Central memory CD8-positive, alpha-beta T cell (primary cell): Measurements from ENCODE around the gene SMARCAL1.

Experiments used
- ATAC-seq: fragments of 150-1000 bp; cut with Tn5 transposase; replicated peaks from 2 replicates; pipeline ENCODE4 v1.10.0; 2022; ENCODE audit warnings: mild to moderate bottlenecking, moderate FRiP score, moderate number of reproducible peaks; ENCODE audit not compliant: poor library complexity, severe bottlenecking; ENCODE audit errors: extremely low read depth
- DNase-seq, 2 donors: peaks; one replicate each; pipeline ENCODE4 v3.0.0; 2021; ENCODE audit warnings: low spot score in 2 of 2
- H3K27ac Mint-ChIP-seq: one replicate; pipeline ENCODE4 v1.8.0; 2022; ENCODE audit warnings: low read depth, mild to moderate bottlenecking, moderate library complexity, mixed read lengths
- H3K27me3 Mint-ChIP-seq: one replicate; pipeline ENCODE4 v1.8.0; 2022; ENCODE audit warnings: mixed read lengths
- H3K36me3 Mint-ChIP-seq: one replicate; pipeline ENCODE4 v1.8.0; 2022; ENCODE audit warnings: mild to moderate bottlenecking, moderate library complexity, mixed read lengths; ENCODE audit not compliant: insufficient read depth
- H3K4me1 Mint-ChIP-seq: one replicate; pipeline ENCODE4 v1.8.0; 2022; ENCODE audit warnings: mixed read lengths
- H3K4me3 Mint-ChIP-seq: one replicate; pipeline ENCODE4 v1.8.0; 2022; ENCODE audit warnings: mild to moderate bottlenecking, moderate library complexity, mixed read lengths
- H3K9me3 Mint-ChIP-seq: one replicate; pipeline ENCODE4 v1.8.0; 2022; ENCODE audit warnings: mixed read lengths

SMARCAL1 gene

DNA sequence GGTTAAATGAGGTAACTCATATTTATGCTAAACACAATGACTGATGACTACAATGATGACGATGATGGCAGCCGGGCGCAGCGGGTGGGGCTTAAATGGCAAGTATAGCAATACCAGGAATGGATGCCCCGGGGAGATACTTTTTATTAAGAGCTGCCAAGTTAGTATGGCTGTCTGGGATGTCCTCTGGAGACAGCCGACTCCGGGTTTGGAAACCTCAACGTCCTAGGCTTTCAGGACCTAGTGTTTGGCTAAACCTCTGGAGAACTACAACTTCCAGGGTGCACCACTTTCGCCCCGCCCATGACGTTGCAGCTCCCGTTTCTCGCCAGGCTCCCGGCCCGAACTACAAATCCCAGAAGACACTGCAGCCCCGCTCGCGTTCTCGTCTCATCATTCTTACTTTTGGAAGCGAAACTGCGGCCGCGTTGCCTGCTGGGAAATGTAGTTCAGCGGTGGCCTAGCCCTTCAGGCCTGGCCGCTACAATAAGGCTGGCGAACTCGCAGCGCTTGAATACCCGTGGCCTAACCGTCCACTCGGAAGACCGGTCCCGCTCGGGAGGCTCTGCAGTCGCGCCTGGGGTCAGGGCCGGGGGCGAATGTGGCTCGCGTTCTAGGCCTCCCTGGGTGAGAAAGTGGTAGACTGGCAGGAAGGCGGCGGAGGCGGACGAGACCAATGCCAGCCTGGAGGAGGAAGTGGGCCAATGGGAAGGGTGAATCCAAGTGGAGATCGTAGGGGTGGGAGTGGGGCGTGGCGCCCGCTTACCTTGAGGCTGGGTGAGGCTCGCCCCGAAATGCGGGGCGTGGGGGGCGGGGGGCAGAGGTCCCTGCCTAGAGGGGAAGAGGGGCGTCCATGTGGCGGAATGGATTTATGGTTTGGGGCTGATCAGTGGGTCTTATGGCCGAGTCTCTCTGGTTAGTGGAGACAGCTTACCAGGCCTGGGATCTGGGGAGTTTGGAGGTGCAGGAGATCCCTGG lies at the start of gene SMARCAL1:
TSS of gene SMARCAL1 (plus strand) at position 463 of the 978 bp plus-strand sequence. CDS start 2,221 bp downstream, outside the sequence.
- peaks cover 25% of the 10 kb centered on the region for H3K4me1 Mint-ChIP-seq
- peak within 1 kb of the TSS; percentile 99 for H3K4me3 Mint-ChIP-seq
- H3K27me3 Mint-ChIP-seq, result peaks cover 6% of the 10 kb centered on the region
- ATAC-seq (peak; percentile 92), DNase-seq (peak; percentile 96 to 98)
- H3K27ac Mint-ChIP-seq, result peak within 1 kb of the TSS; percentile 98
- peaks cover 8% of the 10 kb centered on the region for H3K36me3 Mint-ChIP-seq
- H3K9me3 Mint-ChIP-seq, result no peaks in the 10 kb centered on the region

- Mint-ChIP-seq H3K27me3 (peaks cover 55% of the 10 kb centered on the region), H3K4me1 (peaks cover 44% of the 10 kb centered on the region), H3K27ac (no peak overlapping the region), H3K4me3 (no peak overlapping the region), H3K9me3 (no peaks in the 10 kb centered on the region), H3K36me3 (peaks cover 2% of the 10 kb centered on the region)
- DNase-seq (no peak), ATAC-seq (no peak)
Measured at GRCh38 chr2:216362730-216363129, 49.6 kb upstream of the SMARCAL1 start.

DNA sequence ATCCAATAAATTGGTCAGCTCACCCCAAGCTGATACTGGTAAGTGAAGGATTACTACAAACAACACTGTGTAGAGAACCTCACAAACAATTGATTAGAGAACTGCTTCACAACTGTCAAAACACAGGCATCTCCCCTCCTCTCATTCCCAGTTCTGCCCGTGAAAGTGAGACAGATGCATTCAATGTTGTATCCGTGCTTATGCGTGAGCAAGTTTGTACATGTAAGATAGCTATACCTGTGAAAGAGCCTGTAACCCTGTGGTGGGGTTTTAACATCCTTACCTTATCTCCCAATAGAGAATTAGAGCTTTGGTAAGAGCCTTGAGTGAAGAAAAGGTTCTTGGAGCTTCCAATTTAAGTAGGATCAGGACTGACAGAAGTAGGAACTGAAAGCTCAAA lies 49.1 kb upstream of the SMARCAL1 start:
- Mint-ChIP-seq H3K36me3 (peaks cover 2% of the 10 kb centered on the region), H3K4me1 (peaks cover 44% of the 10 kb centered on the region)

GRCh38 chr2:216365518-216365917 lies 46.8 kb upstream of the SMARCAL1 start:
- H3K36me3 Mint-ChIP-seq, result peaks cover 2% of the 10 kb centered on the region
- H3K27me3 Mint-ChIP-seq, result peaks cover 72% of the 10 kb centered on the region
- no peaks in the 10 kb centered on the region for H3K9me3 Mint-ChIP-seq

More for the DNA sequence above, 49.1 kb upstream of the SMARCAL1 start:
- H3K27me3 Mint-ChIP-seq, result peaks cover 60% of the 10 kb centered on the region
- no peak overlapping the region for H3K4me3 Mint-ChIP-seq
- DNase-seq (no peak), ATAC-seq (no peak)
- no peak overlapping the region for H3K27ac Mint-ChIP-seq
- no peaks in the 10 kb centered on the region for H3K9me3 Mint-ChIP-seq

DNA sequence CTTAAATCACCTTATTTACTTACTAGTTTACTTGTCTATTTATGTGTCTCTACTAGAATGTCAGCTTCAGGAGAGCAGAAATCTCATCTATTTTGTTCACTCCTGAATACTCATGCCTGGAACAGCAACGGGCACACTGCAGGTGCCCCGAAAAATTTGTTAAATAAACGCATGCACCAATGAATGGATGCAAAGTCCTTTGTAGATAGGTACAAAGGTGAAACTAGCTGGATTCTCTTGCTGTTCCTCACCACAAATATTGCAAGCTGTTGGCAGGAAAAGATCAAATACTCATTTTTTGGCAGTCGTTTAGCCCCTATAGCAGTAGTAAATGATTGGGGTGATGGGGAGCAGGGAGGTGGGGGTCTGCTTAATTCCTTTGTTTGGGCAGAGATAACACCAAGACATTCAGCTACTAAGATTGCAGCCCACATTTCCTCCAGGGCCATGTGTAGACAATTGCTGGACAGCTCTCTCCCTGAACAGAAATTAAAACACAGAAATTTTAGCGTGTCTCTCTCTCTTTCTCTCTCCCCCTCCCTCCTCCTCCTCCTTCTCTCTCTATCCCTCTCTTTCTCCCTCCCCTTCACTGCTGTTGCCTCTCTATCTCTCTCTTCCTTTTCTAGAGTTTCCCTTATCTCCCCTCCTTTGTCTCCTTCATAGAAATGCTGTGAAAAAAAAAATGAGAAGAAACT lies 45.4 kb upstream of the SMARCAL1 start:
- H3K4me3 Mint-ChIP-seq, result no peak overlapping the region
- H3K27me3 Mint-ChIP-seq, result peaks cover 84% of the 10 kb centered on the region
- no peak for ATAC-seq
- H3K4me1 Mint-ChIP-seq, result peaks cover 24% of the 10 kb centered on the region
- H3K36me3 Mint-ChIP-seq, result peaks cover 2% of the 10 kb centered on the region
- no peak for DNase-seq
- H3K9me3 Mint-ChIP-seq, result no peaks in the 10 kb centered on the region
- no peak overlapping the region for H3K27ac Mint-ChIP-seq

More at GRCh38 chr2:216365518-216365917, 46.8 kb upstream of the SMARCAL1 start:
- no peak for DNase-seq
- no peak overlapping the region for H3K4me3 Mint-ChIP-seq
- ATAC-seq, result no peak
- H3K27ac Mint-ChIP-seq, result no peak overlapping the region
- peaks cover 30% of the 10 kb centered on the region for H3K4me1 Mint-ChIP-seq

GRCh38 chr2:216369821-216370220 lies 42.5 kb upstream of the SMARCAL1 start:
- ATAC-seq (no peak), DNase-seq (no peak)
- Mint-ChIP-seq H3K36me3 (peaks cover 8% of the 10 kb centered on the region), H3K4me1 (peaks cover 21% of the 10 kb centered on the region), H3K27ac (no peak overlapping the region), H3K9me3 (no peaks in the 10 kb centered on the region), H3K4me3 (no peak overlapping the region), H3K27me3 (peaks cover 96% of the 10 kb centered on the region)

DNA sequence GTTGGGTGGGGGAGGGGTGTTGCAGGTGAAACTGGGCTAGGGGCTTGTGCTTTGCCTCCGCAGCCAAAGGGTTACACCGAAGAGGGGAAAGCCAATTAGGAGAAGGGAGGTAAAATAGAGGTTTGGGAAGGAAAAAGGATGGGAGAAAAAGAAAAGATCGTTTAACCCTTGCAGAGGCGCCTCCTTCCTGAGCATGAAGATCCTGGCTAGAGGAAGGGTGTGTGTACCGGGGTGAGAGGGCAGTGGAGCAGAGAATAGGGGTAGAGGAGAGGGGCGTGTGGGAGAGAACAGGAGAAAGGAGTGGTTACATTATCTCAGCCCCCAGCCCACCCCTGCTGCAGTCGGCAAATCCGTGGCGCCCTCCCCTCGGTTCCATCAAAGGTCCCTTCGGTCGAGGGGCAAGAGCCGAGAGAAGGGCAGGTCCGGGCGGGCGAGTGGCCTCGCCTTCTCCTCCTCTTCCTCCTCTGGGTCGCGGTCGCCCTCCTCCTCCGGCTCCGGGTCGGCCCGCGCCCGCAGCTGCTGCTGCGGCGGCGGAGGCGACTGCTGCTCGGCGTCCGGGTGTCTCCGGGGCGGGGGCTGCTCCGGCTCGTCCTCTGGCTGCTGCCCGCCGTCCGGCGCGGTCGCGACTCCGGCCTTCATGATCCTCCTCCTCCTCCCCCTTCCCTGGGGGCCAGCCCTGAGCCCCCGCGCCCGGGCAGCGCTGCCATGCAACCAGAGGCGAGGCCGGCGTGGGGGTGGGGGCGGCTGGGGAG lies 41.1 kb upstream of the SMARCAL1 start:
- Mint-ChIP-seq H3K4me3 (peak overlapping the region; percentile 67), H3K27me3 (peaks cover 97% of the 10 kb centered on the region), H3K36me3 (peaks cover 8% of the 10 kb centered on the region), H3K27ac (no peak overlapping the region), H3K4me1 (peaks cover 21% of the 10 kb centered on the region), H3K9me3 (no peaks in the 10 kb centered on the region)
- ATAC-seq (no peak), DNase-seq (no peak)

DNA sequence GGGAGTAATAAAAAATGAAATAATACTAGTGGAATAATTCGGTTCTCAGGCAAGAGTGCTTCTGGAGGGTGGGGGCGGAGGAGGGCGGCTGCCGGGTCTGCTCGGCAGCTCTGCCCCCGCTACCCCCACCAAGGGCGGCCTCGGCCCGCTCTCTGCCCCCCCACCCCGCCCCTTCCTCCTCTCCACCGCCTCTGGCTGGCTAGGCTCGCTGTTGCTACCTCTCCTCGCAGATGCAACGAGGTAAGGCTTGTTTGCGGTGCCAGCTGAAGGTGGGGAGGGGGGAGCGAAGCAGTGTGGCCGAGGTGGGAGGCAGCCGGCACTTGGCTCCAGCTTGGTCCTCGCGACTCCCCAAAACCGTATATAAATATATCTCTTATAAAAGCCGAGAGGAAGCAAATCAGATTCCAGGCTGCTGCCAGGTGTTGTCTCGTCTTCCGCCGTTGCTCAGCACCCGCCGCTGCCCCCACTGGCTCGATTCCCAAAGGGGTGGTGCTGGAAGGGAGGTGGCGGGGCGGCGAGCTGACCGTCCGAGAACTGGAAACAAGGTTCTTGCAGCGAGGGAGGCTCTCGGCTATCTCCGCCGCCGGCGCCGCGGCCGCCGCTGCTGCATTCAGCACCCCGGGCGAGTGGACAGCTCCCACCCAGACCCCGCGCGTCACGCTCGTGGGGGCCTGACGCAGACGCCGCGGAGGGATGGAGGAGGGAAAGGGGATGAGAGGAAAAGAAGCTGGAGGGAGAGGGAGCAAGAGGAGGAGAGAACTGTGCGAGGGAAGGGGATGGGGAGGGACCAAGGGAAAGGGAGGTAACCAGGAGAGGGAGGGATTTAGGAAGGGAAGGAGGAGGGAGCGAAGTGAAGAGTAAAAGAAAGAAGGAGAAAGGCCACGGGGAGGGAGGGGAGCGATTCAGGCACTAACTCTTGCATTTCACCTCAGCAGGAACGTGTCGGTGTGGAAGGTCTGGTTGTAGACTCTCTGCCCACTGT lies 40.3 kb upstream of the SMARCAL1 start, which contains the start of gene MARCHF4:
TSS of gene MARCHF4 (minus strand) at position 763 of the 982 bp plus-strand sequence. CDS start 2,223 bp downstream, outside the sequence.
- DNase-seq (peak; percentile 47 to 66), ATAC-seq (peak; percentile 83)
- peaks cover 20% of the 10 kb centered on the region for H3K4me1 Mint-ChIP-seq
- H3K36me3 Mint-ChIP-seq, result peaks cover 8% of the 10 kb centered on the region
- peak within 1 kb of the TSS; percentile 24 for H3K27ac Mint-ChIP-seq
- peaks cover 88% of the 10 kb centered on the region for H3K27me3 Mint-ChIP-seq
- no peaks in the 10 kb centered on the region for H3K9me3 Mint-ChIP-seq
- H3K4me3 Mint-ChIP-seq, result peak within 1 kb of the TSS; percentile 46

- no peaks in the 10 kb centered on the region for H3K9me3 Mint-ChIP-seq
- no peak for ATAC-seq
- no peak for DNase-seq
- peaks cover 80% of the 10 kb centered on the region for H3K27me3 Mint-ChIP-seq
- peak overlapping the region; percentile 46 for H3K4me3 Mint-ChIP-seq
- H3K4me1 Mint-ChIP-seq, result peaks cover 15% of the 10 kb centered on the region
- peaks cover 6% of the 10 kb centered on the region for H3K36me3 Mint-ChIP-seq
- peak overlapping the region; percentile 24 for H3K27ac Mint-ChIP-seq
Measured at GRCh38 chr2:216372761-216373291, 39.5 kb upstream of the SMARCAL1 start.

GRCh38 chr2:216373896-216374295 lies 38.4 kb upstream of the SMARCAL1 start:
- Mint-ChIP-seq H3K4me3 (no peak overlapping the region), H3K27me3 (peaks cover 69% of the 10 kb centered on the region), H3K4me1 (peaks cover 15% of the 10 kb centered on the region), H3K36me3 (peaks cover 6% of the 10 kb centered on the region), H3K9me3 (no peaks in the 10 kb centered on the region), H3K27ac (no peak overlapping the region)
- DNase-seq, result no peak
- no peak for ATAC-seq

DNA sequence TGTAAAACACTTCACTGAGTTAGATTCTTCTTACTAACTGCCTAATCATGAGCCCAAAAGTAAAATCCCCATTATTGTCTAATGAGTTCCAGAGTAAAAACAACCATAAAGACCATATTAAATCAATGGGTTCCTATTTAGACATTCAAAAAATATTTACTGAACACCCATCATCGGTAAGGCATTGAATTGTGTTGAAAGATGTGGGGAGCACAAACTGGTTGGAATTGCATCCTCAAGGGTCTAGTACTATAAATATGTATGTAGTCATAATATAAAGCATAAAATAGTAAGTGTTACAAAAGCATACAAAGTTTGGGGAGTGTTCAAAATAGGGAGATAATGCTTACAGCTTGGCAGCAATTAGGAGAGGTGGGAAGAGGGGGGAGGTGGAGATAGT lies 37.0 kb upstream of the SMARCAL1 start:
- Mint-ChIP-seq H3K27ac (no peak overlapping the region), H3K27me3 (peaks cover 65% of the 10 kb centered on the region)

More for the DNA sequence above, 37.0 kb upstream of the SMARCAL1 start:
- Mint-ChIP-seq H3K9me3 (no peaks in the 10 kb centered on the region), H3K36me3 (peaks cover 6% of the 10 kb centered on the region), H3K4me3 (no peak overlapping the region), H3K4me1 (peaks cover 21% of the 10 kb centered on the region)
- ATAC-seq (no peak), DNase-seq (no peak)
